ENCODE data around the gene SRP9. TPM values are rescaled to one million over a fixed set of nuclear protein-coding genes. Genes with fewer than 3 reads are reported as not detected.

Gene SRP9
- total RNA-seq, 1 donor from 2014 or later: 254 TPM

DNA sequence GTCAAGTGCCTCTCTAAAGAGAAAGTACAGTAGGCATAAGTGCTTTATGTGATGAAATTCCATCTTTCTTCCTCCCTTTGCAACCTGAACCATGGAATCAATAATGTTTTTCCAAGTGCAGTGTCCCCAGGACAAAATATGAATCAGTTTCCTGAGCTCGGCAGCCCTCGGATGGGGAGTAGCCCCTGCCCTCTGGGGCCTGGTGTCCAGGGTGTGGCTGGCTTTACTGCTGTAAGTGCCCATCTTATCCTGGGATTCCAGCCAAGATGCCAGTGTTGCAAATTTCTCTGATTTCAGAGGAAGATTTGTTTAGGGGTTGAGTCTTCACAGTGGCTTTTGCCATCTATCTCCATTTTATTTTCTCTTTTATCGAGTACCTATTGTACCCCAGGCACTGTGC lies 40.5 kb upstream of the SRP9 start:
- no peak overlapping the region for H3K4me3 ChIP-seq (ENCODE audit: low read depth, low read length)
- H3K27me3 ChIP-seq (ENCODE audit: control insufficient read depth, insufficient read depth, low read length): no peaks in the 10 kb centered on the region
- DNase-seq (ENCODE audit: low read depth): peak; percentile 33
- FAIRE-seq: no peak
- no peak for TF ChIP-seq CTCF (IDR thresholded peaks at IDR 0.05; ENCODE audit: insufficient read depth, low read length, severe bottlenecking)
- H3K36me3 ChIP-seq (ENCODE audit: control insufficient read depth, insufficient read depth, low read length): no peaks in the 10 kb centered on the region

DNA sequence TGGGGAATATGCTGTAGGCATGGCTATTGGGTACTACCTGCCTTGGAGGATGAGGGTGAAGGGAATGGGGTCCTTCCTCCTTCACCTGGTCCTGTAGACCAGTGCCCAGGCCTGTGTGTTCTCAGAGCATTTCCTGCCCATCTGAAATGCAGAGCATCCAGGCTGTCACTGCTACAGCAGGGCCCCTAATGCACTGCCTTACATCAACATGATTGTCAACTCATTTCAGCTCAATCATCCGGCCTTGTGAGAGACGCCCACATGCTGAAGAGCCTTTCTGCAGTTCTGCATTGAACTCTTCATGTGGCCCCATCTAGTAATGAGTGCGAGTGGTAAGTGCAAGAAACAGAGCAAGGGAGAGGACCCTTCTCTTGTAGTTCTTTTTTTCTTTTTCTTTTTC lies 39.8 kb upstream of the SRP9 start:
- Histone ChIP-seq H3K36me3 (ENCODE audit: control insufficient read depth, insufficient read depth, low read length) (no peaks in the 10 kb centered on the region), H3K27me3 (ENCODE audit: control insufficient read depth, insufficient read depth, low read length) (no peaks in the 10 kb centered on the region), H3K4me3 (ENCODE audit: low read depth, low read length) (no peak overlapping the region)
- DNase-seq (ENCODE audit: low read depth): no peak
- TF ChIP-seq CTCF (IDR thresholded peaks at IDR 0.05; ENCODE audit: insufficient read depth, low read length, severe bottlenecking): no peak
- FAIRE-seq: no peak

DNA sequence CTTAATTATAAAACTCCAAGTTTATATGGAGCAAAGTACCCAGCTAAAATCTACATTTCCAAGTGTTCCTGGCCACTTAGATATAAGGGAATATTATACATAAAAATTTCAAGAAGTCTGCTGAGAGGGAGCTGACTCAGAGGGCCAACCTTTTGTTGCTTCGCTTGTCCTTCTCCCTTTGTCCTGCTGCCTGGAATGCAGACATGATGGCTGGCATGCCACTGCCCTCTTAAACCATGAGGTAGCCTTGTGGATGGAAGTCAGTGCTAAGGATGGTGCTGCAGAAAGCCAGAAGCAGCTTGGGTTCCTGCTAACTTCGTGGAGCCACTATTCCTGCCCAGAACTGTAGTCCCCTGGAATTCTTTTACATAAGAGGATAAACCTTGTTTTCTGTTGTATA lies 38.9 kb upstream of the SRP9 start:
- FAIRE-seq (no peak), DNase-seq (ENCODE audit: low read depth) (no peak)
- Histone ChIP-seq H3K27me3 (ENCODE audit: control insufficient read depth, insufficient read depth, low read length) (no peaks in the 10 kb centered on the region), H3K36me3 (ENCODE audit: control insufficient read depth, insufficient read depth, low read length) (no peaks in the 10 kb centered on the region), H3K4me3 (ENCODE audit: low read depth, low read length) (no peak overlapping the region)
- no peak for TF ChIP-seq CTCF (IDR thresholded peaks at IDR 0.05; ENCODE audit: insufficient read depth, low read length, severe bottlenecking)

GRCh38 chr1:225739542-225740107 lies 38.0 kb upstream of the SRP9 start:
- no peak for FAIRE-seq
- H3K27me3 ChIP-seq (ENCODE audit: control insufficient read depth, insufficient read depth, low read length): no peaks in the 10 kb centered on the region
- DNase-seq (ENCODE audit: low read depth): no peak
- no peak overlapping the region for H3K4me3 ChIP-seq (ENCODE audit: low read depth, low read length)
- no peaks in the 10 kb centered on the region for H3K36me3 ChIP-seq (ENCODE audit: control insufficient read depth, insufficient read depth, low read length)
- TF ChIP-seq CTCF (IDR thresholded peaks at IDR 0.05; ENCODE audit: insufficient read depth, low read length, severe bottlenecking): no peak

DNA sequence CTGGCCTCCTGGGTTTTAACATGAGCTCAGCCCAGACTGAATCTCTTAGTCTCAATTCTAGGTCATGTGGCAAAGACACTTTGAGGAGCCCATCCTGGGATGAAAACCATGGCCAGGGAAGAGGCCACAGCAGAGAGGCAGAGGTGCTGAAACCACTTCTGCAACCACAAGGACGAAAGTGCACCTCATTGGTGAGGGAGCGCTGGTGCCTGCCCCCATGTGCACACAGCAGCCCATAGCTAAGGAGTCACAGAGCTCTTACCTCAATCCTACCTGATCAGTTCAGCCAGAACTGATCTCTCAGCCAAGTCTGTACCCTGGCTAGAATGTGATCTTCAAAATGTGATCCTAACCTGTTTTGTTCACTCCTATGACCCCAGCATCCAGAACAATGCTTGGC lies 32.9 kb upstream of the SRP9 start:
- Histone ChIP-seq H3K27me3 (ENCODE audit: control insufficient read depth, insufficient read depth, low read length) (no peaks in the 10 kb centered on the region), H3K36me3 (ENCODE audit: control insufficient read depth, insufficient read depth, low read length) (no peaks in the 10 kb centered on the region), H3K4me3 (ENCODE audit: low read depth, low read length) (no peak overlapping the region)
- DNase-seq (ENCODE audit: low read depth) (no peak), FAIRE-seq (no peak)
- no peak for TF ChIP-seq CTCF (IDR thresholded peaks at IDR 0.05; ENCODE audit: insufficient read depth, low read length, severe bottlenecking)

DNA sequence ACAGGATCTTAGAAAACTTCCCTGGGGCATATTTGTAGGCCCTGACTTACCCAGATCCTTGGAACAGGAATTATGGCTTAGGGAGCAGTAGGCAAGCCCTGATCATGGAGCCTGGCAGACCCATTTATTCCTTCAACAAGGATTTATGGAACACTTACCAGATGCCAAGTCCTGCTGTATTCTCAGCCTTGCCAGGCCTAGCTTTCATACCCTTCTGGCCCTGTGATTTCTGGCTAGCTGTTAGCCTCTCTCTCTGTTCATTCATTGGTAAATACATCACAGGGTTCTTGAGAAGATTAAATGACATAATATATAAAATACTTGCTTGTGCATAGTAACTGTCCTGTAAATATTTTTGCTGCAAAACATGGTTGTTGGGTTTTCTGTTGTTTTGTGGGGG lies 32.4 kb upstream of the SRP9 start:
- FAIRE-seq (no peak), DNase-seq (ENCODE audit: low read depth) (no peak)
- Histone ChIP-seq H3K27me3 (ENCODE audit: control insufficient read depth, insufficient read depth, low read length) (no peaks in the 10 kb centered on the region), H3K36me3 (ENCODE audit: control insufficient read depth, insufficient read depth, low read length) (no peaks in the 10 kb centered on the region), H3K4me3 (ENCODE audit: low read depth, low read length) (no peak overlapping the region)
- no peak for TF ChIP-seq CTCF (IDR thresholded peaks at IDR 0.05; ENCODE audit: insufficient read depth, low read length, severe bottlenecking)

Measured in bronchial epithelial cell (primary cell).